Endothelial cell (in vitro differentiated cells): ENCODE data around the gene APEH. TPM values are rescaled to one million over a fixed set of nuclear protein-coding genes. Genes with fewer than 3 reads are reported as not detected.
A peak's percentile ranks its signal among the peaks of the same experiment; 100 is the strongest.

Source experiments
- DNase-seq: peaks from one replicate; pipeline ENCODE4 v3.0.0; 2021; ENCODE audit warnings: low spot score
- H3K27ac Mint-ChIP-seq: one replicate; pipeline ENCODE4 v1.8.0; 2021; ENCODE audit warnings: mixed read lengths, inconsistent platforms; ENCODE audit not compliant: unreplicated experiment
- H3K27me3 Mint-ChIP-seq: one replicate; pipeline ENCODE4 v1.8.0; 2021; ENCODE audit warnings: mild to moderate bottlenecking, moderate library complexity, mixed read lengths, inconsistent platforms; ENCODE audit not compliant: unreplicated experiment
- H3K36me3 Mint-ChIP-seq: one replicate; pipeline ENCODE4 v1.8.0; 2021; ENCODE audit warnings: mild to moderate bottlenecking, low read depth, mixed read lengths, inconsistent platforms; ENCODE audit not compliant: unreplicated experiment
- H3K4me1 Mint-ChIP-seq: one replicate; pipeline ENCODE4 v1.8.0; 2021; ENCODE audit warnings: mild to moderate bottlenecking, mixed read lengths, inconsistent platforms; ENCODE audit not compliant: unreplicated experiment
- H3K4me3 Mint-ChIP-seq: one replicate; pipeline ENCODE4 v1.8.0; 2021; ENCODE audit warnings: mild to moderate bottlenecking, mixed read lengths, inconsistent platforms; ENCODE audit not compliant: unreplicated experiment
- H3K9me3 Mint-ChIP-seq: one replicate; pipeline ENCODE4 v1.8.0; 2021; ENCODE audit warnings: mixed read lengths, inconsistent platforms; ENCODE audit not compliant: unreplicated experiment
- CTCF ChIP-seq: fragments of 200-600 bp; sonication (generic); IDR thresholded peaks from one replicate; pipeline ENCODE4 v1.5.0; 2021; ENCODE audit warnings: antibody characterized with exemption; ENCODE audit not compliant: unreplicated experiment
- total RNA-seq: library from RNA; stranded (reverse); fragmentation: NEBNext Ultra II Directional; extraction: Animal tissue kit (Norgen Biotek cat#: 25700); gene quantifications from one replicate; pipeline ENCODE4 v1.2.1, GENCODE V29; 2021; ENCODE audit not compliant: unreplicated experiment

Gene APEH
- total RNA-seq, 1 donor from 2014 or later: 71.1 TPM

GRCh38 chr3:49716169-49716568 is 42.0 kb downstream of the APEH start:
- H3K9me3 Mint-ChIP-seq: no peaks in the 10 kb centered on the region
- H3K27ac Mint-ChIP-seq: no peak overlapping the region
- H3K4me1 Mint-ChIP-seq: peaks cover 10% of the 10 kb centered on the region
- H3K27me3 Mint-ChIP-seq: peaks cover 11% of the 10 kb centered on the region
- TF ChIP-seq CTCF: no peak
- no peak overlapping the region for H3K4me3 Mint-ChIP-seq
- no peak for DNase-seq
- no peaks in the 10 kb centered on the region for H3K36me3 Mint-ChIP-seq

- Mint-ChIP-seq H3K27ac (no peak overlapping the region), H3K36me3 (no peaks in the 10 kb centered on the region), H3K4me1 (peaks cover 10% of the 10 kb centered on the region), H3K4me3 (no peak overlapping the region), H3K27me3 (peaks cover 14% of the 10 kb centered on the region), H3K9me3 (no peaks in the 10 kb centered on the region)
- TF ChIP-seq CTCF: no peak
- DNase-seq: no peak
Measured at GRCh38 chr3:49716691-49717210, 42.6 kb downstream of the APEH start.

GRCh38 chr3:49717211-49717958 is 43.2 kb downstream of the APEH start:
- H3K4me3 Mint-ChIP-seq: no peak overlapping the region
- peaks cover under 1% of the 10 kb centered on the region for H3K36me3 Mint-ChIP-seq
- DNase-seq: no peak
- H3K4me1 Mint-ChIP-seq: peaks cover 10% of the 10 kb centered on the region
- H3K9me3 Mint-ChIP-seq: no peaks in the 10 kb centered on the region
- H3K27me3 Mint-ChIP-seq: peaks cover 14% of the 10 kb centered on the region
- no peak for TF ChIP-seq CTCF
- no peak overlapping the region for H3K27ac Mint-ChIP-seq

- Mint-ChIP-seq H3K27me3 (peaks cover 19% of the 10 kb centered on the region), H3K27ac (peak overlapping the region; percentile 31), H3K4me1 (peaks cover 14% of the 10 kb centered on the region), H3K9me3 (no peaks in the 10 kb centered on the region), H3K4me3 (peak overlapping the region; percentile 80), H3K36me3 (peaks cover 4% of the 10 kb centered on the region)
- DNase-seq: no peak
- no peak for TF ChIP-seq CTCF
Measured at GRCh38 chr3:49717959-49718857, 44.1 kb downstream of the APEH start.

GRCh38 chr3:49718858-49719213 is 44.7 kb downstream of the APEH start:
- H3K27me3 Mint-ChIP-seq: peaks cover 21% of the 10 kb centered on the region
- peaks cover 14% of the 10 kb centered on the region for H3K4me1 Mint-ChIP-seq
- DNase-seq: peak; percentile 35
- H3K9me3 Mint-ChIP-seq: no peaks in the 10 kb centered on the region
- peaks cover 4% of the 10 kb centered on the region for H3K36me3 Mint-ChIP-seq
- H3K4me3 Mint-ChIP-seq: peak overlapping the region; percentile 80
- no peak for TF ChIP-seq CTCF
- peak overlapping the region; percentile 31 for H3K27ac Mint-ChIP-seq
